Measurements from ENCODE around the gene NXPH2. TPM values are rescaled to one million over a fixed set of nuclear protein-coding genes. Genes with fewer than 3 reads are reported as not detected.

NXPH2 gene
- total RNA-seq, 4 donors from 2014 or later = not detected

DNA sequence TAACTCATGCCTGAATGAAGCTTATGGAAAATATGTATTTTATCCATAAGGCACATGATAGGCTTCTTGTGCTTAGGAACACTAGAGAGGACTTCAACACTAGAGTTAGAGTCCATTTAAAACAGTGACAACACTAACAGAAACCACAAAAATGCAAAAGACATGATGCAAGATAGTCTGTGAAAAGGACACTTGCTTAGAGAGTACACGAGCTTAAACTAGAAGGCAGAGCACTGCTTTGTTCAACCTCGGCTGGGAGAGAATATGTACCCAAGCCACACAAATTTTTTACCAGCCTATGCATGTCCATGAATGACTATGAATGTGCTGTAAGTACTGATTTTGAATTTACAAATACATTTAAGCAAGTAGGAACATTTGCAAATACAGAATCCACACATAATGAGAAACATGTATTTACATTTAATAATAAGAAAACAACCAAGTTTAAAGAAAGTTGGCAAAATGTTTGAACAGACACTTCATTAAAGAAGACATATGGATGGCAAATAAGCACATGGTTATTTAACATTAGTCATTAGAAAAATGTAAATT lies 148.0 kb downstream of the NXPH2 start:
- ATAC-seq = no peak
- TF ChIP-seq POLR2A (IDR thresholded peaks at IDR 0.05) (no peak), CTCF (IDR thresholded peaks at IDR 0.05 in 4 of 5, conservative IDR thresholded peaks at IDR 0.05 in 1 of 5) (no peak)
- H3K4me3 ChIP-seq = no peak overlapping the region
- no peaks in the 10 kb centered on the region for H3K27me3 ChIP-seq
- no peaks in the 10 kb centered on the region for H3K36me3 ChIP-seq
- H3K9me3 ChIP-seq = no peaks in the 10 kb centered on the region
- in situ Hi-C loops (cut with MboI; ENCODE audit: low sequenced_read_pairs in 4 of 4) = no loop called here
- intact Hi-C loops (cut with DNase I; ENCODE audit: low total_unique reads) = no loop called here
- no peaks in the 10 kb centered on the region for H3K4me1 ChIP-seq
- no peak for DNase-seq
- H3K27ac ChIP-seq = no peak overlapping the region

DNA sequence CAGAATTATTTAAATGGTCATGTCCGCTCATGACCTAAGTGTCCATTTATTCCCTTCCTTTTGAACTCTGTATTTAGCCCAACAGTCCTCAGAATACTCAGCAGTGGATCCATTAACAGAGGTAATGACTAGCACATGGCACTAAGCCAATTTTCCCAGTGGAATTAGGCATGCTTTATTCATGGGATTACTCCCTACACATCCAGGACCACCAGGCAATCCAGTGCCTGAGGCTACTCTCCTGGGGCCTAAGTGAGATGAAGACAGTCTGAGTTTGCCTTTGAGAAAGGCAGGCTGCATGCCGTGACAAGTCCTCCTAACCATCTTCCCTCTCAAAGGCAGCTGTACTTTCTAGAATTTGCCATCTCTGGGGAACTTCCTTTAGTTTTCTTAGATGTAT lies 150.0 kb downstream of the NXPH2 start:
- no peaks in the 10 kb centered on the region for H3K36me3 ChIP-seq
- in situ Hi-C loops (cut with MboI; ENCODE audit: low sequenced_read_pairs in 4 of 4) (no loop called here), intact Hi-C loops (cut with DNase I; ENCODE audit: low total_unique reads) (no loop called here)
- H3K27ac ChIP-seq = no peak overlapping the region
- ATAC-seq (no peak), DNase-seq (no peak)
- TF ChIP-seq CTCF (IDR thresholded peaks at IDR 0.05 in 4 of 5, conservative IDR thresholded peaks at IDR 0.05 in 1 of 5) (no peak), POLR2A (IDR thresholded peaks at IDR 0.05) (no peak)
- no peaks in the 10 kb centered on the region for H3K4me1 ChIP-seq
- no peak overlapping the region for H3K4me3 ChIP-seq
- H3K27me3 ChIP-seq = no peaks in the 10 kb centered on the region
- H3K9me3 ChIP-seq = no peaks in the 10 kb centered on the region

GRCh38 chr2:138626148-138626547 lies 154.0 kb downstream of the NXPH2 start:
- no peak overlapping the region for H3K4me3 ChIP-seq
- H3K36me3 ChIP-seq = no peaks in the 10 kb centered on the region
- ATAC-seq = no peak
- H3K27me3 ChIP-seq = no peaks in the 10 kb centered on the region
- H3K27ac ChIP-seq = no peak overlapping the region
- TF ChIP-seq POLR2A (IDR thresholded peaks at IDR 0.05) (no peak), CTCF (IDR thresholded peaks at IDR 0.05 in 4 of 5, conservative IDR thresholded peaks at IDR 0.05 in 1 of 5) (no peak)
- in situ Hi-C loops (cut with MboI; ENCODE audit: low sequenced_read_pairs in 4 of 4) = no loop called here
- H3K4me1 ChIP-seq = no peaks in the 10 kb centered on the region
- no peaks in the 10 kb centered on the region for H3K9me3 ChIP-seq
- intact Hi-C loops (cut with DNase I; ENCODE audit: low total_unique reads) = no loop called here
- DNase-seq = no peak

DNA sequence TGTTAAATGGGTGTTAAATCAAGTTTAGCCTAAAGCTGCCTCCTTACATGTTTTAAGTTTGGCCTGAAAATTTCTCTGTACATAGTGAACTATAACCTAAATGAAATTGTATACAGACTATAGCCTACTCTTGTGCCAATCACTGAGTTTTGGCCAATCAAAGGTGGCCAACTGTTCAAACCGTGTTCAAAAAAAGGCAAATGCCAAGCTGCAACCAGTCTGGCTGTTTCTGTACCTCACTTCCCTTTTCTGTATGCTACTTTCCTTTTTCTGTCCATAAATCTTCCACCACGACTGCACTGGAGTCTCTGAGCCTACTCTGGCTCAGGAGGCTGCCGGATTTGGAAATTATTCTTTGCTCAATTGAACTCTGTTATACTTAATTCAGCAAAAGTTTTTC lies 157.6 kb downstream of the NXPH2 start:
- in situ Hi-C loops (cut with MboI; ENCODE audit: low sequenced_read_pairs in 4 of 4) (no loop called here), intact Hi-C loops (cut with DNase I; ENCODE audit: low total_unique reads) (no loop called here)
- H3K36me3 ChIP-seq = no peaks in the 10 kb centered on the region
- H3K27ac ChIP-seq = no peak overlapping the region
- no peak overlapping the region for H3K4me3 ChIP-seq
- DNase-seq = no peak
- ATAC-seq = no peak
- no peaks in the 10 kb centered on the region for H3K27me3 ChIP-seq
- H3K4me1 ChIP-seq = no peaks in the 10 kb centered on the region
- H3K9me3 ChIP-seq = no peaks in the 10 kb centered on the region
- TF ChIP-seq CTCF (IDR thresholded peaks at IDR 0.05 in 4 of 5, conservative IDR thresholded peaks at IDR 0.05 in 1 of 5) (no peak), POLR2A (IDR thresholded peaks at IDR 0.05) (no peak)

DNA sequence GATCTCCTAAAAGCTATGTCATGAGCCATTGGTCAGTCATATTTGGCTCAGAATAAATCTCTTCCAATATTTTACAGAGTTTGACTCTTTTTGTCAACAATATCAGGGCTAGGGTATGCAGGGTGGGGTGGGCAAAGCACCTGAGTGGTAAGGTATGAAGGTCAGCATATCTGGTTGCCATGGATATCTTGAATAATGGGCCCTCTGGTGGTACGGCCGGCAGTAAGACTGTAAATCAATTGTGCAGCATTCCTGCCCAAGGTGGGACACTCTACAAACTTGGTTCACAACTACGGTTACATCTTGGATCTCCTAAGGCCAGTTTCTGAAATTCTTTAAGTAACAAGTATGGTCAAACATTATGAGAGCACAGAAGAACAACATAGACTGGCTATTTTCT lies 159.1 kb downstream of the NXPH2 start:
- Histone ChIP-seq H3K36me3 (no peaks in the 10 kb centered on the region), H3K27me3 (no peaks in the 10 kb centered on the region), H3K9me3 (no peaks in the 10 kb centered on the region), H3K27ac (no peak overlapping the region), H3K4me1 (no peaks in the 10 kb centered on the region), H3K4me3 (no peak overlapping the region)
- no peak for ATAC-seq
- in situ Hi-C loops (cut with MboI; ENCODE audit: low sequenced_read_pairs in 4 of 4) = no loop called here
- intact Hi-C loops (cut with DNase I; ENCODE audit: low total_unique reads) = no loop called here
- TF ChIP-seq POLR2A (IDR thresholded peaks at IDR 0.05) = no peak
- no peak for DNase-seq

Data from gastrocnemius medialis (tissue), 4 donors.